Fibroblast of villous mesenchyme (primary cell): ENCODE results near the gene GCDH. TPM values are rescaled to one million over a fixed set of nuclear protein-coding genes. Genes with fewer than 3 reads are reported as not detected.

Experiments
- DNase-seq: peaks from one replicate; pipeline ENCODE4 v3.0.0-alpha.2; 2010; ENCODE audit warnings: low read depth
- H3K4me3 ChIP-seq: 2 replicates; pipeline ENCODE4 v1.5.1; 2011; ENCODE audit warnings: low read depth, mild to moderate bottlenecking, low read length
- total RNA-seq: library from RNA; depleted of rRNA; stranded (reverse); fragments of >200 nt; gene quantifications from 2 replicates; pipeline ENCODE4 v1.2.3, GENCODE V29; 2012
- TF ChIP-seq, protein P1 (sequence below): IDR thresholded peaks from 2 replicates; pipeline ENCODE4 v1.5.1; 2012; ENCODE audit warnings: low read depth, mild to moderate bottlenecking, low read length; ENCODE audit not compliant: insufficient read depth

Gene GCDH
- total RNA-seq, 1 donor = 17.3 TPM

GRCh38 chr19:12891553-12892021 is 627 bp downstream of the GCDH start:
- DNase-seq = no peak
- TF ChIP-seq, protein P1, sequence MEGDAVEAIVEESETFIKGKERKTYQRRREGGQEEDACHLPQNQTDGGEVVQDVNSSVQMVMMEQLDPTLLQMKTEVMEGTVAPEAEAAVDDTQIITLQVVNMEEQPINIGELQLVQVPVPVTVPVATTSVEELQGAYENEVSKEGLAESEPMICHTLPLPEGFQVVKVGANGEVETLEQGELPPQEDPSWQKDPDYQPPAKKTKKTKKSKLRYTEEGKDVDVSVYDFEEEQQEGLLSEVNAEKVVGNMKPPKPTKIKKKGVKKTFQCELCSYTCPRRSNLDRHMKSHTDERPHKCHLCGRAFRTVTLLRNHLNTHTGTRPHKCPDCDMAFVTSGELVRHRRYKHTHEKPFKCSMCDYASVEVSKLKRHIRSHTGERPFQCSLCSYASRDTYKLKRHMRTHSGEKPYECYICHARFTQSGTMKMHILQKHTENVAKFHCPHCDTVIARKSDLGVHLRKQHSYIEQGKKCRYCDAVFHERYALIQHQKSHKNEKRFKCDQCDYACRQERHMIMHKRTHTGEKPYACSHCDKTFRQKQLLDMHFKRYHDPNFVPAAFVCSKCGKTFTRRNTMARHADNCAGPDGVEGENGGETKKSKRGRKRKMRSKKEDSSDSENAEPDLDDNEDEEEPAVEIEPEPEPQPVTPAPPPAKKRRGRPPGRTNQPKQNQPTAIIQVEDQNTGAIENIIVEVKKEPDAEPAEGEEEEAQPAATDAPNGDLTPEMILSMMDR = no peak
- peak overlapping the region; percentile 94 for H3K4me3 ChIP-seq

GRCh38 chr19:12893582-12893981 is 2.6 kb downstream of the GCDH start:
- no peak for DNase-seq
- TF ChIP-seq, protein P1 = no peak
- H3K4me3 ChIP-seq = no peak overlapping the region

DNA sequence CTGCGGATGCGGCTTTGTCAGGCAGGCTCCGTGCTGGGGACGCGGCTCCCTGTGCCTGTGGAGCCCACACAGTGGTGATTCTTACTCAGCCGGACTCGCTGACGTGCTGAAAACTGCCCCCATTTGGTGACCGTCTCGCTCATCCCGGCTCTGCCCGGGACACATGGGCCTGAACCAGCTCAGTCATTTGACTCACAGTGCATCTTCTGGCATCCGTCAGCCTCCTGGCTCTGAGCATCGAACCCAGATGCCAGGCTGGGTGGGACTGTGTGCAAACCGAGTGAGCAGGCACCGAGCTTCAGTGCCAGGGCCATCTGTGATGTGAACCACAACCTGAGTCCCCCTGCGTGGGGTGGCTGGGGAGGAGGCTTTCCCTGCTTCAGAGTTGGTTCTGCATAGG is 5.5 kb downstream of the GCDH start:
- DNase-seq = no peak
- H3K4me3 ChIP-seq = no peak overlapping the region
- TF ChIP-seq, protein P1 = no peak

DNA sequence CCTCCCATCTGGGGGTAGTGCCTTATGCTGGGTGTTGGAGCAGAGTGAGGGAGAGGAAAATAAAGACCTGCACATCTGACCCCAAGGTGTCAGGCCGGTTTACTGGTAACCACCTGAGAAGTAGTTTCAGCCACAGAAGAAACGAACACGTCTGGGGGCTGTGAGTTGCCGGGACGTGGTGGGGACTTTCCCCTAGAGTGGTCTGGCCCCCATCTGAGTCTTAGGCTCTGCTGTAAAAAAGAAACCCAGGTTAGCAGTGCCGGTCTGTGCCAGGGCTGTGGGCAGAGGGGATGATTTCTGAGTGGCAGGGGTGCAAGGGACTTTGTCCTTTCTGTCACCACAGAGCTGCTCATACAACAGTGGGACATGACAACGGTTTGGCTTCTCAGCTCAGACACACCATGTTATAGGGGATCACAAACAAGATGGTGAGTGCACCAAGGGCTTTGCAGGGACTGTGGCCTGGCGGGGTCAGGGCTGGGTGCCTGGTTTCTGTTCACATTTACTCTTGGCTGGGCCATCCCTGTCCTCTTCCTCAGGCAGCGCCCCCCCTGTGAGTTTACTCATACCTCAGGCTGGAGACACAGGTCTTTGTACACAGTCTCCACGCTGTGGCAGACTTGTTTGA is 9.0 kb downstream of the GCDH start:
- TF ChIP-seq, protein P1 = no peak
- no peak overlapping the region for H3K4me3 ChIP-seq
- DNase-seq = no peak

- no peak for DNase-seq
- no peak overlapping the region for H3K4me3 ChIP-seq
- TF ChIP-seq, protein P1 = no peak
Observed at GRCh38 chr19:12907166-12907565, 16.2 kb downstream of the GCDH start.

- no peak overlapping the region for H3K4me3 ChIP-seq
- no peak for DNase-seq
- TF ChIP-seq, protein P1 = no peak
Observed at GRCh38 chr19:12912571-12912970, 21.6 kb downstream of the GCDH start.
